H9 (cell line): Measurements from ENCODE around the gene AKAP9. TPM values are rescaled to one million over a fixed set of nuclear protein-coding genes. Genes with fewer than 3 reads are reported as not detected.

Experiments used
- DNase-seq: peaks from one replicate; pipeline ENCODE4 v3.0.0-alpha.2; 2017
- H2AFZ ChIP-seq: one replicate; pipeline ENCODE4 v1.6.1; 2013; ENCODE audit warnings: mild to moderate bottlenecking, low read length, control low read depth, moderate library complexity
- H2AK5ac ChIP-seq: 2 replicates; pipeline ENCODE4 v1.6.1; 2013; ENCODE audit warnings: low read length, control low read depth, mixed read lengths; ENCODE audit not compliant: insufficient read length
- H2BK120ac ChIP-seq: one replicate; pipeline ENCODE4 v1.6.1; 2013; ENCODE audit warnings: low read depth, mild to moderate bottlenecking, low read length, control low read depth, inconsistent platforms; ENCODE audit not compliant: poor library complexity, severe bottlenecking
- H2BK12ac ChIP-seq: 2 replicates; pipeline ENCODE4 v1.6.1; 2013; ENCODE audit warnings: low read length, control low read depth, mixed read lengths, low read depth; ENCODE audit not compliant: insufficient read length
- H2BK15ac ChIP-seq: 2 replicates; pipeline ENCODE4 v1.6.1; 2013; ENCODE audit warnings: low read depth, low read length, control low read depth
- H2BK20ac ChIP-seq: one replicate; pipeline ENCODE4 v1.6.1; 2013; ENCODE audit warnings: low read depth, mild to moderate bottlenecking, low read length, control low read depth, inconsistent platforms; ENCODE audit not compliant: poor library complexity, severe bottlenecking
- H2BK5ac ChIP-seq: 2 replicates; pipeline ENCODE4 v1.6.1; 2013; ENCODE audit warnings: low read length, control low read depth, mixed read lengths; ENCODE audit not compliant: insufficient read length
- H3K14ac ChIP-seq: 2 replicates; pipeline ENCODE4 v1.6.1; 2013; ENCODE audit warnings: low read length, control low read depth; ENCODE audit not compliant: insufficient read depth
- H3K18ac ChIP-seq: 2 replicates; pipeline ENCODE4 v1.6.1; 2013; ENCODE audit warnings: low read depth, mild to moderate bottlenecking, mixed read lengths, low read length, control low read depth; ENCODE audit not compliant: insufficient read length
- H3K23ac ChIP-seq: 2 replicates; pipeline ENCODE4 v1.6.1; 2013; ENCODE audit warnings: low read length, control low read depth, mixed read lengths, low read depth; ENCODE audit not compliant: insufficient read length
- H3K23me2 ChIP-seq: 2 replicates; pipeline ENCODE4 v1.6.1; 2013; ENCODE audit warnings: low read depth, mild to moderate bottlenecking, mixed read lengths, low read length, control low read depth; ENCODE audit not compliant: insufficient read length, poor library complexity, severe bottlenecking
- H3K27ac ChIP-seq: 2 replicates; pipeline ENCODE4 v1.5.1; 2013; ENCODE audit warnings: low read length, control low read depth, mixed read lengths, low read depth; ENCODE audit not compliant: insufficient read length
- H3K27me3 ChIP-seq: 2 replicates; pipeline ENCODE4 v1.6.1; 2013; ENCODE audit warnings: low read length, control low read depth, inconsistent platforms; ENCODE audit not compliant: insufficient read depth
- H3K4ac ChIP-seq: 2 replicates; pipeline ENCODE4 v1.6.1; 2013; ENCODE audit warnings: low read depth, mild to moderate bottlenecking, control low read depth, inconsistent platforms, low read length, moderate library complexity
- H3K4me1 ChIP-seq: 2 replicates; pipeline ENCODE4 v1.6.1; 2013; ENCODE audit warnings: low read length, control low read depth, inconsistent platforms; ENCODE audit not compliant: insufficient read depth
- H3K4me2 ChIP-seq: 2 replicates; pipeline ENCODE4 v1.6.1; 2013; ENCODE audit warnings: low read length, control low read depth, mixed read lengths; ENCODE audit not compliant: insufficient read length, insufficient read depth
- H3K56ac ChIP-seq: 2 replicates; pipeline ENCODE4 v1.6.1; 2013; ENCODE audit warnings: low read depth, mild to moderate bottlenecking, mixed read lengths, low read length, control low read depth; ENCODE audit not compliant: insufficient read length
- H3K79me1 ChIP-seq: 2 replicates; pipeline ENCODE4 v1.6.1; 2013; ENCODE audit warnings: low read depth, mild to moderate bottlenecking, moderate library complexity, low read length, control low read depth, inconsistent platforms; ENCODE audit not compliant: insufficient read depth, poor library complexity, severe bottlenecking
- H3K79me2 ChIP-seq: 2 replicates; pipeline ENCODE4 v1.6.1; 2013; ENCODE audit warnings: low read length, control low read depth, inconsistent platforms; ENCODE audit not compliant: insufficient read depth
- H3K9ac ChIP-seq: 2 replicates; pipeline ENCODE4 v1.6.1; 2013; ENCODE audit warnings: low read length, control low read depth, mixed read lengths; ENCODE audit not compliant: insufficient read length; ENCODE audit errors: extremely low read depth
- H3K9me3 ChIP-seq: one replicate; pipeline ENCODE4 v1.6.1; 2013; ENCODE audit warnings: low read depth, low read length, inconsistent platforms; ENCODE audit not compliant: control insufficient read depth
- H3T11ph ChIP-seq: one replicate; pipeline ENCODE4 v1.6.1; 2013; ENCODE audit warnings: mild to moderate bottlenecking, low read length, control low read depth, inconsistent platforms
- H4K20me1 ChIP-seq: one replicate; pipeline ENCODE4 v1.6.1; 2013; ENCODE audit not compliant: control insufficient read depth, insufficient read length, insufficient read depth
- H4K5ac ChIP-seq: 2 replicates; pipeline ENCODE4 v1.6.1; 2013; ENCODE audit warnings: low read depth, mild to moderate bottlenecking, mixed read lengths, low read length, control low read depth; ENCODE audit not compliant: insufficient read length
- H4K8ac ChIP-seq: replicated peaks from 2 replicates; pipeline ENCODE4 v1.6.1; 2013; ENCODE audit warnings: low read length, control low read depth, mixed read lengths, low read depth; ENCODE audit not compliant: insufficient read length
- H4K91ac ChIP-seq: 2 replicates; pipeline ENCODE4 v1.6.1; 2013; ENCODE audit warnings: low read depth, mild to moderate bottlenecking, moderate library complexity, mixed read lengths, low read length, control low read depth; ENCODE audit not compliant: insufficient read length
- H3K27ac Mint-ChIP-seq, 3 experiments: 2 replicates in 2 of 3; 3 replicates in 1 of 3; pipeline ENCODE4 v1.8.0; 2020 to 2021; ENCODE audit warnings: mixed read lengths in 3 of 3, mild to moderate bottlenecking in 1 of 3, moderate library complexity in 1 of 3
- H3K27me3 Mint-ChIP-seq: 2 replicates; pipeline ENCODE4 v1.8.0; 2021; ENCODE audit warnings: low read depth, mild to moderate bottlenecking, moderate library complexity, mixed read lengths
- H3K36me3 Mint-ChIP-seq, 3 experiments: 2 replicates in 2 of 3; 3 replicates in 1 of 3; pipeline ENCODE4 v1.8.0; 2020 to 2021; ENCODE audit warnings: low read depth in 3 of 3, mixed read lengths in 3 of 3; ENCODE audit not compliant: insufficient read depth in 1 of 3
- H3K4me1 Mint-ChIP-seq, 2 experiments: 2 replicates each; pipeline ENCODE4 v1.8.0; 2020; ENCODE audit warnings: mixed read lengths in 2 of 2
- H3K4me3 Mint-ChIP-seq, 2 experiments: 2 replicates in 1 of 2; 3 replicates in 1 of 2; pipeline ENCODE4 v1.8.0; 2020 to 2021; ENCODE audit warnings: mild to moderate bottlenecking in 2 of 2, mixed read lengths in 2 of 2, moderate library complexity in 1 of 2
- H3K9me3 Mint-ChIP-seq, 2 experiments: 2 replicates in 1 of 2; 3 replicates in 1 of 2; pipeline ENCODE4 v1.8.0; 2020; ENCODE audit warnings: mild to moderate bottlenecking in 2 of 2, mixed read lengths in 2 of 2, moderate library complexity in 1 of 2
- CTCF ChIP-seq: fragments of 200-600 bp; sonication (generic); conservative IDR thresholded peaks from 3 replicates; pipeline ENCODE4 v1.8.0; 2021; ENCODE audit warnings: antibody characterized with exemption, mild to moderate bottlenecking
- WGBS: extraction: QIAGEN DNeasy Blood & Tissue Kit; methylation state at CpG from one replicate; pipeline ENCODE4 v1.1.7; 2013; ENCODE audit warnings: missing lambda C conversion rate, low lambda C conversion rate, mixed read lengths; ENCODE audit not compliant: insufficient read length; ENCODE audit errors: extremely low coverage; 5-methylcytosine and 5-hydroxymethylcytosine counted together
- total RNA-seq: library from RNA; stranded (reverse); gene quantifications from 2 replicates; pipeline ENCODE4 v1.2.1, GENCODE V29; 2021

Gene AKAP9
- total RNA-seq, 1 experiment from 2014 or later: 22.4 TPM

- Histone ChIP-seq H3K27me3 (no peaks in the 10 kb centered on the region), H2BK12ac (no peak overlapping the region), H3K79me2 (no peaks in the 10 kb centered on the region), H4K91ac (no peak overlapping the region), H3K4me1 (no peaks in the 10 kb centered on the region), H2AFZ (no peak overlapping the region), H4K5ac (no peak overlapping the region), H3K23me2 (no peaks in the 10 kb centered on the region), H3K9ac (no peak overlapping the region), H4K20me1 (no peaks in the 10 kb centered on the region), H3K14ac (no peak overlapping the region), H2BK5ac (no peak overlapping the region), H3K4me2 (no peak overlapping the region), H3K4ac (no peak overlapping the region), H3T11ph (no peak overlapping the region), H4K8ac (no peak overlapping the region), H3K79me1 (no peaks in the 10 kb centered on the region), H2BK15ac (no peak overlapping the region), H3K27ac (no peak overlapping the region), H2BK20ac (no peak overlapping the region), H3K9me3 (no peaks in the 10 kb centered on the region), H2BK120ac (no peak overlapping the region), H3K23ac (no peak overlapping the region), H3K18ac (no peak overlapping the region), H2AK5ac (no peak overlapping the region), H3K56ac (no peak overlapping the region)
- WGBS: no CpG with 5 or more reads among the region's 1 CpG
- Mint-ChIP-seq H3K36me3 (peaks cover 0 to 8% (median 4%) of the 10 kb centered on the region in 3 experiments; a peak in 3 of 7 replicates), H3K4me1 (peaks cover 4 to 5% of the 10 kb centered on the region in 2 experiments; a peak in 2 of 4 replicates), H3K4me3 (no peak overlapping the region; a peak in 1 of 5 replicates), H3K27ac (no peak overlapping the region), H3K9me3 (peaks cover 2 to 10% of the 10 kb centered on the region in 2 experiments; a peak in 3 of 5 replicates), H3K27me3 (no peaks in the 10 kb centered on the region)
- no peak for TF ChIP-seq CTCF
- DNase-seq: no peak
Observed at GRCh38 chr7:91910171-91910570, 30.5 kb upstream of the AKAP9 start.
